IMR-90 (cell line): ENCODE results near the gene ARHGAP10. TPM values are rescaled to one million over a fixed set of nuclear protein-coding genes. Genes with fewer than 3 reads are reported as not detected.

Experiments used
- ATAC-seq: fragments of 200-7000 bp; cut with Tn5 transposase; 2 replicates; pipeline ENCODE4 v1.9.1; 2020; ENCODE audit warnings: low read depth, mild to moderate bottlenecking, moderate library complexity
- BruUV-seq: library from RNA; stranded (reverse); fragments of 400-500 nt; replicated peaks from 2 replicates; lab custom pipeline; 2021; lab: Mats Ljungman, UMichigan
- CTCF ChIA-PET: fragments of 300-600 bp; formaldehyde crosslinking; extraction: SDS; loops from one replicate; lab custom pipeline; 2021; ENCODE audit warnings: antibody characterized with exemption; lab: Yijun Ruan, JAX
- POLR2A ChIA-PET: fragments of 300-600 bp; sonication (Branson Sonifier 250); formaldehyde crosslinking; loops from one replicate; lab custom pipeline; 2022; ENCODE audit warnings: antibody characterized with exemption; ENCODE audit not compliant: unreplicated experiment; lab: Charles Lee
- DNase-seq: peaks from one replicate; pipeline ENCODE4 v3.0.0; 2013
- H2AFZ ChIP-seq: replicated peaks from 2 replicates; pipeline ENCODE3; 2013; ENCODE audit warnings: low read length, mild to moderate bottlenecking; ENCODE audit not compliant: poor library complexity
- H2AK5ac ChIP-seq: 2 replicates; pipeline ENCODE4 v1.6.1; 2013; ENCODE audit warnings: low read depth, low read length, inconsistent platforms
- H2AK9ac ChIP-seq: replicated peaks from 2 replicates; pipeline ENCODE3; 2013; ENCODE audit warnings: mild to moderate bottlenecking, low read depth, low read length, moderate library complexity; ENCODE audit not compliant: poor library complexity
- H2BK120ac ChIP-seq: 2 replicates; pipeline ENCODE4 v1.6.1; 2013; ENCODE audit warnings: low read depth, low read length, inconsistent platforms
- H2BK15ac ChIP-seq: 3 replicates; pipeline ENCODE4 v1.6.1; 2013; ENCODE audit warnings: low read depth, low read length, inconsistent platforms
- H2BK20ac ChIP-seq: 2 replicates; pipeline ENCODE4 v1.6.1; 2013; ENCODE audit warnings: low read depth, mild to moderate bottlenecking, inconsistent platforms, low read length, moderate library complexity
- H2BK5ac ChIP-seq: 2 replicates; pipeline ENCODE4 v1.6.1; 2013; ENCODE audit warnings: mild to moderate bottlenecking, low read depth, low read length, inconsistent platforms; ENCODE audit not compliant: poor library complexity, severe bottlenecking
- H3K14ac ChIP-seq: replicated peaks from 2 replicates; pipeline ENCODE4 v1.6.1; 2013; ENCODE audit warnings: low read depth, low read length, inconsistent platforms
- H3K18ac ChIP-seq: 2 replicates; pipeline ENCODE4 v1.6.1; 2013; ENCODE audit warnings: low read depth, low read length, control low read depth
- H3K23ac ChIP-seq: 2 replicates; pipeline ENCODE4 v1.6.1; 2013; ENCODE audit warnings: low read depth, low read length, inconsistent platforms
- H3K27ac ChIP-seq: 2 replicates; pipeline ENCODE4 v1.5.1; 2013; ENCODE audit warnings: mild to moderate bottlenecking, control low read depth, low read length; ENCODE audit not compliant: insufficient read depth
- H3K27me3 ChIP-seq: 2 replicates; pipeline ENCODE4 v1.6.1; 2013; ENCODE audit warnings: low read length; ENCODE audit not compliant: control insufficient read depth, insufficient read depth
- H3K36me3 ChIP-seq: 2 replicates; pipeline ENCODE4 v1.6.1; 2013; ENCODE audit warnings: low read length, mixed read lengths; ENCODE audit not compliant: control insufficient read depth, insufficient read depth
- H3K4ac ChIP-seq: 2 replicates; pipeline ENCODE4 v1.6.1; 2013; ENCODE audit warnings: low read depth, low read length, inconsistent platforms
- H3K4me1 ChIP-seq: 2 replicates; pipeline ENCODE4 v1.6.1; 2013; ENCODE audit warnings: low read length, mixed read lengths; ENCODE audit not compliant: control insufficient read depth, insufficient read depth
- H3K4me2 ChIP-seq: 2 replicates; pipeline ENCODE4 v1.6.1; 2013; ENCODE audit warnings: low read depth, mild to moderate bottlenecking, control low read depth, low read length, moderate library complexity
- H3K4me3 ChIP-seq: 2 replicates; pipeline ENCODE4 v1.5.1; 2013; ENCODE audit warnings: low read depth, mild to moderate bottlenecking, control low read depth, low read length, moderate library complexity; ENCODE audit not compliant: insufficient read depth
- H3K56ac ChIP-seq: 2 replicates; pipeline ENCODE4 v1.6.1; 2013; ENCODE audit warnings: low read length, inconsistent platforms; ENCODE audit not compliant: insufficient read depth; ENCODE audit errors: extremely low read depth
- H3K79me1 ChIP-seq, 2 experiments: 2 replicates each; pipeline ENCODE4 v1.6.1; 2013; ENCODE audit warnings: low read length in 2 of 2, inconsistent platforms in 1 of 2, low read depth in 1 of 2
- H3K9ac ChIP-seq: 2 replicates; pipeline ENCODE4 v1.6.1; 2013; ENCODE audit warnings: low read depth, low read length, control low read depth
- H3K9me1 ChIP-seq: 2 replicates; pipeline ENCODE4 v1.6.1; 2013; ENCODE audit warnings: low read length, inconsistent platforms; ENCODE audit not compliant: insufficient read depth
- H3K9me3 ChIP-seq: 2 replicates; pipeline ENCODE4 v1.6.1; 2013; ENCODE audit warnings: low read length; ENCODE audit not compliant: control insufficient read depth, insufficient read depth
- H4K20me1 ChIP-seq: 2 replicates; pipeline ENCODE4 v1.6.1; 2013; ENCODE audit warnings: low read length, inconsistent platforms; ENCODE audit not compliant: insufficient read depth
- H4K5ac ChIP-seq: 2 replicates; pipeline ENCODE4 v1.6.1; 2013; ENCODE audit warnings: mild to moderate bottlenecking, low read depth, low read length, control low read depth
- H4K8ac ChIP-seq, 2 experiments: 2 replicates each; pipeline ENCODE4 v1.6.1; 2013; ENCODE audit warnings: low read depth in 2 of 2, low read length in 2 of 2, control low read depth in 1 of 2, inconsistent platforms in 1 of 2
- H4K91ac ChIP-seq: 2 replicates; pipeline ENCODE4 v1.6.1; 2013; ENCODE audit warnings: low read depth, low read length, inconsistent platforms; ENCODE audit not compliant: insufficient read depth
- BHLHE40 ChIP-seq: fragments of 150-350 bp; IDR thresholded peaks from 2 replicates; pipeline ENCODE4 v1.6.1; 2016; ENCODE audit warnings: mild to moderate bottlenecking, low read depth, low read length
- CTCF ChIP-seq: conservative IDR thresholded peaks from 2 replicates; pipeline ENCODE4 v1.5.1; 2012; ENCODE audit warnings: mild to moderate bottlenecking, low read depth, low read length, improper control_type of control experiment
- ELK1 ChIP-seq: fragments of 150-350 bp; IDR thresholded peaks from 2 replicates; pipeline ENCODE4 v1.6.1; 2016; ENCODE audit warnings: low read depth, mild to moderate bottlenecking, low read length, moderate library complexity, borderline replicate concordance
- FOS ChIP-seq: fragments of 150-350 bp; IDR thresholded peaks from 2 replicates; pipeline ENCODE4 v1.6.1; 2016; ENCODE audit warnings: low read depth, low read length
- MAZ ChIP-seq: IDR thresholded peaks from 2 replicates; pipeline ENCODE4 v1.6.1; 2012; ENCODE audit warnings: low read depth, mild to moderate bottlenecking, low read length, improper control_type of control experiment, moderate library complexity, borderline replicate concordance
- MXI1 ChIP-seq: IDR thresholded peaks from 2 replicates; pipeline ENCODE4 v1.6.1; 2012; ENCODE audit warnings: low read depth, mild to moderate bottlenecking, low read length, moderate library complexity, borderline replicate concordance
- RCOR1 ChIP-seq: IDR thresholded peaks from 2 replicates; pipeline ENCODE4 v1.6.1; 2012; ENCODE audit warnings: mild to moderate bottlenecking, low read length, improper control_type of control experiment; ENCODE audit not compliant: insufficient replicate concordance
- RFX5 ChIP-seq: IDR thresholded peaks from 2 replicates; pipeline ENCODE4 v1.8.0; 2012; ENCODE audit warnings: low read depth, mild to moderate bottlenecking, low read length, moderate library complexity
- WGBS, 2 experiments: methylation state at CpG; one replicate each; pipeline versions ENCODE4 v1.1.5 to v1.1.7; 2013; ENCODE audit warnings: missing lambda C conversion rate in 2 of 2; ENCODE audit not compliant: insufficient read length in 1 of 2; ENCODE audit errors: extremely low coverage in 2 of 2; 5-methylcytosine and 5-hydroxymethylcytosine counted together
- dilution Hi-C: fragments of 300-500 bp; cut with HindIII; formaldehyde crosslinking; loops from one replicate; pipeline ENCODE4 v1.14.3; 2018; ENCODE audit warnings: low sequenced_read_pairs; ENCODE audit not compliant: unreplicated experiment
- in situ Hi-C: fragments of 300-500 bp; cut with MboI; formaldehyde crosslinking; loops from 3 replicates; pipeline ENCODE4 v1.14.3; 2019; ENCODE audit warnings: low sequenced_read_pairs, inconsistent platforms, mixed read lengths
- intact Hi-C: fragments of 100-400 bp; cut with micrococcal nuclease; formaldehyde crosslinking; loops from 2 replicates; pipeline ENCODE4 v1.10.0; 2022
- polyA plus RNA-seq, 3 experiments: library from polyadenylated mRNA; depleted of rRNA; stranded (reverse); fragments of >200 nt; gene quantifications; 2 replicates each; pipeline ENCODE4 v1.2.3, GENCODE V29; 2012; ENCODE audit warnings: low replicate concordance in 1 of 3
- total RNA-seq: library from RNA; depleted of rRNA; stranded (reverse); fragments of >200 nt; gene quantifications from 2 replicates; pipeline ENCODE4 v1.2.3, GENCODE V29; 2012

Gene ARHGAP10
- total and polyA plus RNA-seq, 2 of the 4 experiments (the other 2 are of a cell fraction), result 27.1 to 29.4 TPM

- H3K4me1 ChIP-seq, result peaks cover 19% of the 10 kb centered on the region
- DNase-seq (no peak), ATAC-seq (no peak)
- H3K27me3 ChIP-seq, result no peaks in the 10 kb centered on the region
- H3K14ac ChIP-seq, result peak overlapping the region; percentile 33; the same call in 1 of the 2 replicates
- 0 out of 2 replicates have a peak overlapping the region, but pooled peaks have one; percentile 57 for H2BK20ac ChIP-seq
- H3K4me2 ChIP-seq, result peak overlapping the region; percentile 81
- peaks cover 25% of the 10 kb centered on the region; the same call in 1 of the 2 replicates for H4K20me1 ChIP-seq
- H2AK5ac ChIP-seq, result peak overlapping the region; percentile 33; the same call in 1 of the 2 replicates
- peak overlapping the region; percentile 69; the same call in 1 of the 2 replicates for H3K4ac ChIP-seq
- H2BK120ac ChIP-seq, result peak overlapping the region; percentile 35
- H3K36me3 ChIP-seq, result no peaks in the 10 kb centered on the region
- H3K23ac ChIP-seq, result peak overlapping the region; percentile 28; the same call in 1 of the 2 replicates
- H4K5ac ChIP-seq, result peak overlapping the region; percentile 40; the same call in 1 of the 2 replicates
- H2AFZ ChIP-seq, result no peak overlapping the region
- dilution Hi-C loops, result no loop called here
- H3K9me3 ChIP-seq, result no peaks in the 10 kb centered on the region
- H4K8ac ChIP-seq, result peak overlapping the region in 1 of 2 experiments; percentile 48; a peak in 2 of 4 replicates
- 80% methylated on average over 1 of the region's 6 CpGs; no CpG with 5 or more reads in 1 of the 2 experiments for WGBS, 2 experiments
- H2BK5ac ChIP-seq, result peak overlapping the region; percentile 85
- H3K27ac ChIP-seq, result no peak overlapping the region
- H4K91ac ChIP-seq, result peak overlapping the region; percentile 53; the same call in 1 of the 2 replicates
- intact Hi-C loops, result no loop called here
- H2BK15ac ChIP-seq, result peak overlapping the region; percentile 42; the same call in 1 of the 3 replicates
- no peak overlapping the region for H3K9ac ChIP-seq
- no TSS peak for BruUV-seq
- H2AK9ac ChIP-seq, result no peak overlapping the region
- H3K4me3 ChIP-seq, result no peak overlapping the region
- in situ Hi-C loops, result no loop called here
- H3K79me1 ChIP-seq, result peaks cover 23 to 68% of the 10 kb centered on the region in 2 experiments; a peak in 3 of 4 replicates
- TF ChIP-seq FOS (no peak), RCOR1 (no peak), CTCF (no peak), ELK1 (no peak), MAZ (no peak), RFX5 (no peak), MXI1 (no peak), BHLHE40 (no peak)
- CTCF ChIA-PET, result no interaction called here
- H3K56ac ChIP-seq, result no peak overlapping the region; the same call in 1 of the 2 replicates
- H3K9me1 ChIP-seq, result peaks cover 10% of the 10 kb centered on the region
- POLR2A ChIA-PET, result no interaction called here
- peak overlapping the region; percentile 57; the same call in 1 of the 2 replicates for H3K18ac ChIP-seq
These were observed 3.8 kb downstream of the ARHGAP10 start for GRCh38 chr4:147735413-147736301.
